Activated CD4-positive, alpha-beta T cell treated with anti-CD3 and anti-CD28 coated beads, Interleukin-2, amount 10 ng/mL, durations not matched to agents 7 days and 5 days (primary cell): ENCODE measurements around the gene BAHCC1. TPM values are rescaled to one million over a fixed set of nuclear protein-coding genes. Genes with fewer than 3 reads are reported as not detected.
"Not testable (repeated sequence)": the region's sequence is repeated elsewhere in the genome, so short reads cannot be mapped to it uniquely, and the experiment has no call there.

ENCODE experiments used
- CTCF ChIA-PET: fragments of 350-600 bp; sonication (Branson Sonifier 250); formaldehyde crosslinking; loops from one replicate; lab custom pipeline; 2021; ENCODE audit warnings: antibody characterized with exemption; lab: Charles Lee
- POLR2A ChIA-PET: fragments of 350-600 bp; sonication (Branson Sonifier 250); formaldehyde crosslinking; loops from one replicate; lab custom pipeline; 2021; ENCODE audit warnings: antibody characterized with exemption; lab: Charles Lee
- DNase-seq: peaks from one replicate; pipeline ENCODE4 v3.0.0-alpha.2; 2020
- H3K27ac Mint-ChIP-seq: one replicate; pipeline ENCODE4 v1.8.0; 2021; ENCODE audit warnings: mild to moderate bottlenecking, moderate library complexity, mixed read lengths
- H3K27me3 Mint-ChIP-seq: one replicate; pipeline ENCODE4 v1.8.0; 2021; ENCODE audit warnings: mixed read lengths
- H3K36me3 Mint-ChIP-seq: one replicate; pipeline ENCODE4 v1.8.0; 2021; ENCODE audit warnings: low read depth, mixed read lengths
- H3K4me1 Mint-ChIP-seq: one replicate; pipeline ENCODE4 v1.8.0; 2021; ENCODE audit warnings: mixed read lengths
- H3K4me3 Mint-ChIP-seq: one replicate; pipeline ENCODE4 v1.8.0; 2021; ENCODE audit warnings: mild to moderate bottlenecking, moderate library complexity, mixed read lengths
- H3K9me3 Mint-ChIP-seq: one replicate; pipeline ENCODE4 v1.8.0; 2021; ENCODE audit warnings: mixed read lengths
- total RNA-seq, 2 experiments: library from RNA; stranded (reverse); gene quantifications; one replicate each; pipeline ENCODE4 v1.2.3, GENCODE V29; 2021

The BAHCC1 gene
- total RNA-seq, 2 experiments from 2014 or later = not detected

DNA sequence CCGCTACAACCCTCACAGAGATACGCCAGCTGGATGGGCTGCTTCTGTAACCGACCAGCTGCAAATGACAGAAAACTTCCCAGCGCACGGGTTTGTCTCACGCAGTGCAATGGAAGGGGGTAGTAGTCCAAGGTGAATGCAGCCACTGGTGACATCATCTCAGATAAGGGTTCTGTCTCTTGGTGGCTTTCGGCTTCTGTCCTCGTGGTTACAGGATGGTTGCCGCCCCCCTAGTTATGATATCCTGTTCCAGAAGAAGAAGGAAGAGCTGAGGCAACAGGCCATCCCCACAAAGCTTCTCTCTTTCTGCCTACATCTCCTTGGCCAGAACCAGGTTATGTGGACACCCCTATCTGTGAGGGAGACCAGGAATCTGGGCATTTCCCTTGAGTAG is 40.3 kb upstream of the BAHCC1 start:
- H3K4me3 Mint-ChIP-seq = no peak overlapping the region
- no peaks in the 10 kb centered on the region for H3K36me3 Mint-ChIP-seq
- H3K4me1 Mint-ChIP-seq = no peaks in the 10 kb centered on the region
- ChIA-PET CTCF (interaction anchor here (0.7 kb wide), 1 partner anchor 47 kb away, joined by 3 read pairs; no protein-coding TSS in a partner anchor), POLR2A (no interaction called here)
- no peak for DNase-seq
- no peak overlapping the region for H3K27ac Mint-ChIP-seq
- no peaks in the 10 kb centered on the region for H3K9me3 Mint-ChIP-seq
- peaks cover 6% of the 10 kb centered on the region for H3K27me3 Mint-ChIP-seq

DNA sequence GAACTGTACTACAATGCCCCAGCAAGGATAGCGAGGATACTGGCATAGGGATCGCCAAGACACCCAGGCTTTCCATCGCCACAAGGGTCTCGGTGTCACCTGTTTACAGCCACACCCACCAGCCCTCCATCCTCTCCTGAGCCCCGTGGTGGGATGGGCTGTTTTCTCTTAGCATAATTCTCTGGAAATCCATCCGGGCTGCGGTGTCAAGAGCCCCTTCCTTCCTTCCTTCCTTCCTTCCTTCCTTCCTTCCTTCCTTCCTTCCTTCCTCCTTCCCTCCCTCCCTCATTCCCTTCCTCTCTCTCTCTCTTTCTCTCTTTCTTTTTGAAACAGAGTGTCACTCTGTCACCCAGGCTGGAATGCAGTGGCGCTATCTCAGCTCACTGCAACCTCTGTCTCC is 36.0 kb upstream of the BAHCC1 start:
- peaks cover 24% of the 10 kb centered on the region for H3K27me3 Mint-ChIP-seq
- no peaks in the 10 kb centered on the region for H3K9me3 Mint-ChIP-seq
- no peaks in the 10 kb centered on the region for H3K4me1 Mint-ChIP-seq
- DNase-seq = no peak
- POLR2A ChIA-PET = no interaction called here
- no peaks in the 10 kb centered on the region for H3K36me3 Mint-ChIP-seq
- CTCF ChIA-PET = no interaction called here
- no peak overlapping the region for H3K27ac Mint-ChIP-seq
- H3K4me3 Mint-ChIP-seq = no peak overlapping the region

DNA sequence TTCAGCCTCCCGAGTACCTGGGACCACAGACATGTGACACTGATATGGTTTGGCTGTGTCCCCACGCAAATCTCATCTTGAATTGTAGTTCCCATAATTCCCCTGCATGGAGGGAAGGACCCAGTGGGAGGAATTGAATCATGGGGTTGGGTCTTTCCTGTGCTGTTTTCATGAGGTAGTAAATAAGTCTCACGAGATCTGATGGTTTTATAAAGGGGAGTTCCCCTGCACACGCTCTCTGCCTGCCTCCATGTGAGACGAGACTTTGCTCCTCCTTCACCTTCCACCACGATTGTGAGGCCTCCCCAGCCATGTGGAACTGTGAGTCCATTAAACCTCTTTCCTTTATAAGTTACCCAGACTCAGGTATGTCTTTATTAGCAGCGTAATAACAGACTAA is 33.3 kb upstream of the BAHCC1 start:
- DNase-seq, POLR2A ChIA-PET, H3K27ac Mint-ChIP-seq, H3K4me3 Mint-ChIP-seq, H3K9me3 Mint-ChIP-seq, H3K36me3 Mint-ChIP-seq, CTCF ChIA-PET: not testable (repeated sequence)
- peaks cover 44% of the 10 kb centered on the region for H3K27me3 Mint-ChIP-seq
- peaks cover 14% of the 10 kb centered on the region for H3K4me1 Mint-ChIP-seq

DNA sequence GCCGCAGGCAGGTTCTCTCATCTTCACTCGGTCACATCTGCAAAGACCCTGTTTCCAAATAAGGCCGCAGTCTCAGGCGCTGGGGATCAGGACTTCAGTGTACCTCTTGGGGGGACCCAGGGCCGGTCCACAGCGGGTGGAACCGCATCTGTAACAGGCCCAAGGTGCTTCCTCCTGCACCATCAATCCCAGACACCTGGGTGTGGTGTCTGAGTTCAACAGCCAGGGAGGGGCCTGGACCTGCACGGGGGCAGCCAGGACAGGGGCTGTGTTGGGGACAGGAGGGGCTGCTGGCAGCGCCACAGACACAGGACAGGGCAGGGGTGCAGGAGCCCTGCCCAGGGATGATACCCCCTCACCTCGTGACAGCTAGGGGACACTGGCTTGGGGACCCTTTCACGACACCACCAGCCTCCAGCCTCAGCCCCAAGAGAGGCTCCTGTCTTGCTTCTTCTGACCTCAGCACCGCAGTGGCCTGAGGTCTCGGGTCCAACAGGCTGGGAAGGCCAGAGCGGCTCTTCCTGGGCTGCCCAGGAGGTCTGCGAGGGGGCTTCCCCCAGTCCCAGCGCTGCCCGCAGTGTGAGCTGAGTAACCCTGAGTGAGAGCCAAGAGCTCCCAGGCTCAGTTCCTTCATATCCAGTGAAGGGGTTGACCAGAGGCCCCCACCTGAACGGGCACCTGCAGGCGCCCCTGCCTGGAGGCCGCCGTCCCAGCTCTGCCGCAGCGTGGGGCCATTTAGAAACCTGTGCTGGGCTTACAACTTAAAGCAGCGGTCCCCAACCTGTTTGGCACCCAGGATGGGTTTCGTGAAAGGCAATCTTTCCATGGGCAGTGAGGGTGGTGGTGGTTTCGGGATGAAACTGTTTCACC is 30.7 kb upstream of the BAHCC1 start:
- Mint-ChIP-seq H3K9me3 (no peaks in the 10 kb centered on the region), H3K36me3 (no peaks in the 10 kb centered on the region), H3K27ac (no peak overlapping the region), H3K4me1 (peaks cover 14% of the 10 kb centered on the region), H3K27me3 (peaks cover 42% of the 10 kb centered on the region), H3K4me3 (no peak overlapping the region)
- POLR2A ChIA-PET = no interaction called here
- CTCF ChIA-PET = no interaction called here
- DNase-seq = no peak

DNA sequence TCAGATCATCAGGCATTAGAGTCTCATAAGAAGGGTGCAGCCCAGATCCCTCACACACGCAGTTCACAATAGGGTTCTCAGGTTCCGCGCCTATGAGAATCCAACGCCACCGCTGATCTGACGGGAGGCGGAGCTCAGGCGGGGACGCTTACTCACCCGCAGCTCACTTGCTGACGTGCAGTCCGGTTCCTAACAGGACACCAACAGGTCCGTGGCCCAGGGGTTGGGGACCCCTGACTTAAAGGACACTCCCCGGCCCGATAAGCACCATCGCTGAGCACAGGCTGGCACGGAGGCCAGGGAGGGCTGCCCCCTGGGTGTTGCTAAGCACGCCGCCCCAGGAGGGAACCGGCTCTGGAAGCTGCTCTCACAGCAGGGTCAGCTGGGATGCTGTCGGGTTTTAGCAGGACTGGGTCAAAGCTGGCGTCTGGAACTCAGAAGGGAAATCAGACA is 30.1 kb upstream of the BAHCC1 start:
- peaks cover 39% of the 10 kb centered on the region for H3K27me3 Mint-ChIP-seq
- CTCF ChIA-PET = no interaction called here

DNA sequence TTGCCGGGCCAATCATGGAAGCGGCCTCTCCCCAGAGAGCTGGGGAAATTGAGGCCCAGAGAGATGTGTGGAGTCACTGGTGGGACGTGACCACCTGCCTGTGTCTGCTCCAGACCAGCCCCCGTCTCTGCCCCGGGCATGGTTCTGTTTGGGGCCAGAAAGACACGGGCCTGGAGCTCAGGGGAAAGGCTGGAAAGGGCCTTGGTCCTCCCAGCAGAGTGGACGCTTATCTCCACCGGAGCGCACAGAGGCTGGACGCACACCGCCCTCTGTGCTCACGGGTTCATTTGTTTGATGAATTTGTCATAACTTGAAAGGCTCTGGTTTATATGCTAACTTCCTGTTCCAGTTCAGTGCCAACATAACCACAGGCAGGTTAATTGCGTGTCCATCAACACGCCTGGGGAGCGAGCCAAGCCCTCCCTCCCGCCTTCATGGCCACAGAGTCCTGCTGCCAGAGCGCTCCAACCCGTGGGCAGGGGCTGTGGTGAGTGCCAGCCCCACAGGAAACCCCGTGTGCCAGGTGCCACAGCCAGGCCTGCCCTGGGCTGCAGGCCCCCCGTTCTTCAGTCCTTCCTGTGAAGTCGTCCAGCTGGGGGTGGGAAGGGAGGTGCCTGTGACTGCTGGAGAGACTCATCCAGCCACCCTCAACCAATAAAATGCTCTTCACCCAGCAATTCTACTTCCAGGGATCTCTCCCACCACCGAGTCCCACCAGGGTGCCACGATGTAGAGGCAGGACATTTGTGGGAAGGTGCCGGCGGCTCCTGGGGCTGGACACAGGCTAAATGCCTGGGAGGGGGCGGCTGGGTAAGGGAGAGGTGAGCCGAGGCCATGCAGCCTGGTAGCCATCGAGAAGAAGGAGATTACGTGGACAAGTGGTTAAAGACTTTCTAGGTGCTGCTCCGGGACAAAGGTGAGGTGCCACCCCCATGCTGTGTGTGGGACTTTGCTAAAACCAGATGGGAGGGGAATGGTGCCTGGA is 29.4 kb upstream of the BAHCC1 start:
- H3K27ac Mint-ChIP-seq = no peak overlapping the region
- no peak overlapping the region for H3K4me3 Mint-ChIP-seq
- peaks cover 14% of the 10 kb centered on the region for H3K4me1 Mint-ChIP-seq
- CTCF ChIA-PET = no interaction called here
- POLR2A ChIA-PET = no interaction called here
- H3K27me3 Mint-ChIP-seq = peaks cover 35% of the 10 kb centered on the region
- DNase-seq = no peak
- no peaks in the 10 kb centered on the region for H3K9me3 Mint-ChIP-seq
- H3K36me3 Mint-ChIP-seq = no peaks in the 10 kb centered on the region

More for the DNA sequence above, 30.1 kb upstream of the BAHCC1 start:
- no peak overlapping the region for H3K4me3 Mint-ChIP-seq
- H3K36me3 Mint-ChIP-seq = no peaks in the 10 kb centered on the region
- POLR2A ChIA-PET = no interaction called here
- no peak for DNase-seq
- H3K9me3 Mint-ChIP-seq = no peaks in the 10 kb centered on the region
- H3K27ac Mint-ChIP-seq = no peak overlapping the region
- peaks cover 14% of the 10 kb centered on the region for H3K4me1 Mint-ChIP-seq

DNA sequence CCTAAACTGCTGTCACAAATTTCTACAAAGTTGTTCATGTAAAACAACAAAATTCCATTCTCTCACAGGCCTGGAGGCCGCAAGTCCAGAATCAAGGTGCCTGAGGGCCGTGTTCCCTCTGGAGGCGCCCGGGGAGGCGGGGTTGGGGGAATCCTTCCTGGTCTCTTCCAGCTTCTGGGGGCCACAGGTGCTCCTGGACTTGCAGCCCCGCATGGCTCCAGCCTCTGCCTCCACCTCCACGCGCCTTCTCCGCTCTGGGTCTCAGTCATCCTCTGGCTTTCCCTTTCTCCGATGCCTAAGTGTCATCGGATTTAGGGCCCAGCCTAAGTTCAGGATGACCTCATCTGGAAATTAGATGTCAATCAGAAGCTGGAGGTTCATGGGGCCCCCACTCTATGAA is 28.6 kb upstream of the BAHCC1 start:
- Mint-ChIP-seq H3K27me3 (peaks cover 35% of the 10 kb centered on the region), H3K36me3 (no peaks in the 10 kb centered on the region), H3K9me3 (no peaks in the 10 kb centered on the region), H3K4me3 (no peak overlapping the region), H3K27ac (no peak overlapping the region), H3K4me1 (peaks cover 14% of the 10 kb centered on the region)
- CTCF ChIA-PET = no interaction called here
- no peak for DNase-seq
- POLR2A ChIA-PET = no interaction called here

DNA sequence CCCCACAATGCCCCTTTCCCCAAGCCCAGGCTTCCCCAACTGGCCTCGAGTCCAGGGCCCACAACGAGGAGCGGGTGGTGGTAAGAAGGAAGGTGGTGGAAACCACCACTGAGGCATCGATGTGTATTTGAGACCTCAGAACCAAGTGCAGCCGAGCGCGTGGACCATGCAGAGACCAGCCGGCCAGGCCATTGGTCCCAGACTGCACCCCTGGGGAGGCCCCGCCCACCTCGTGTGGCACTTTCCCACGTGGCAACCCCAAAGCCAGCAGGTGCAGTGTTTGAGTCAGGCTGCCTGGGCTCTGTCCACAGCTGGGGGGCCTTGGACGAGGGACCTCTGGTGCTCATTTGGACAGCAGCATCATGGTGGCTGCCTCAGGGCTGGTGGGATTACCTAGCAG is 28.1 kb upstream of the BAHCC1 start:
- DNase-seq = no peak
- Mint-ChIP-seq H3K9me3 (no peaks in the 10 kb centered on the region), H3K36me3 (no peaks in the 10 kb centered on the region), H3K4me3 (no peak overlapping the region), H3K27me3 (peaks cover 31% of the 10 kb centered on the region), H3K27ac (no peak overlapping the region), H3K4me1 (peaks cover 14% of the 10 kb centered on the region)
- POLR2A ChIA-PET = no interaction called here
- CTCF ChIA-PET = no interaction called here

DNA sequence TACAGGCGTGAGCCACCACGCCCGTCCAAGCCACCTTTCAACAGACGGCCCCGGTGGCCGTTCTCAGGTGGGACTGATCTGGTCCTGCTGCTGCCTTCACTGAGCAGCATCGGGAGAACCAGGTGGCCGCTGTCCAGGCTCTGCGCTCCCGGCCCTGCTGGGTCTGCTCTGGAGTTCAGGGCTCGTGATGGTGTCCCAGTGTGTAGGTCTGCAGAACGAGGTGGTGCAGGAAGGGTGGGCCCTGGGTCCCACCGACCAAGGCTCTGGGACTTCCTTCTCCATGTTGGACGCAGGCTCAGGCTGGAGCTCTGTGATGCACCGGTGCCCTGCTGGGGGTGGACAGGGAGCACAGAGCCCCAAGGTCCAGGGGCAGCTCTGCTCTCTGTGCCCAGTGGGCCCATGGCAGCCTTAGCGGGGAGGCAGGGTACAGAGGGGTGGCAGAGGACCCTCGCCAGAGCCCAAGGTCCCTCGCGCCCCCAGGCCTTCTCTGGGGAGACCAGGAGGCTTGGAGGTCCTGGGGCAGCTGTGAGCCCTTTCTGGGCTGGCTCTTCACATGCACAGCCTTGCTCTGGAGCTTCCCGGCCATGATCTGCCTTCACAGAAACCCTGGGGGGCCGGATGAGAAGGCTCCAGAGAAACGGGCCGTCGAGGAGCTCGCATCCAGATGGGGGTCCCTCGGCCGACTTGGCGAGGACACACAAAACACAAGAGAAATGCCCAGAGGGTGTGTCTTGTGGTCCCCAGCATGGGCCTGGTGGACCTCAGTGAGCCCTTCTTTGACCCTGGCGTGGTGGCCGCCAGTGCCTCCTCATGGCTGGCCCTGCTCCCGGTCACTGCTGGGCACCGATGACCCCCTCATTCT is 26.9 kb upstream of the BAHCC1 start:
- Mint-ChIP-seq H3K4me1 (peaks cover 14% of the 10 kb centered on the region), H3K4me3 (no peak overlapping the region), H3K27me3 (peaks cover 24% of the 10 kb centered on the region), H3K27ac (no peak overlapping the region), H3K9me3 (no peaks in the 10 kb centered on the region), H3K36me3 (no peaks in the 10 kb centered on the region)
- ChIA-PET POLR2A (no interaction called here), CTCF (interaction anchor here (1.2 kb wide), 1 partner anchor 116 kb away, joined by 3 read pairs; no protein-coding TSS in a partner anchor)
- DNase-seq = no peak

DNA sequence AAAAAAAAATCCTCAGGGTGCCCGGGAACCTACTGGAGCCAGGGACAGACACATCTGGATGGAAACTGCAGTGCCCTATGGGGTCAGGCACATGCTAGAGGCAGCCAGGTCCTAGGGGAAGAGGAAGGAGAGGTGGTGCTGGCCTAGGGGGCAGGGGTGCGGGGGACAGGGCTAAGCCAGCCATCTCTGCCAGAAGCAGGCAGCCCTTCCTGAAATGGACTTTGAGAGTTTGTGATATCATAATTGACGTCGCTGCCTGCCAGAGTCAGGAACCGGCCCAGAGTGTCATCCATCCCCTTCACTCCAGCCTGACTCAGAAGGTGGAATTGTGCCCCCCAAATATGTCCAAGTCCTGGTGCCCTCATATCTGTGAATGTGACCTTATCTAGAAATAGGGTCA is 25.0 kb upstream of the BAHCC1 start:
- DNase-seq = no peak
- Mint-ChIP-seq H3K27ac (no peak overlapping the region), H3K4me3 (no peak overlapping the region), H3K36me3 (no peaks in the 10 kb centered on the region), H3K4me1 (peaks cover 10% of the 10 kb centered on the region), H3K9me3 (no peaks in the 10 kb centered on the region), H3K27me3 (peaks cover 14% of the 10 kb centered on the region)
- CTCF ChIA-PET = no interaction called here
- POLR2A ChIA-PET = no interaction called here

DNA sequence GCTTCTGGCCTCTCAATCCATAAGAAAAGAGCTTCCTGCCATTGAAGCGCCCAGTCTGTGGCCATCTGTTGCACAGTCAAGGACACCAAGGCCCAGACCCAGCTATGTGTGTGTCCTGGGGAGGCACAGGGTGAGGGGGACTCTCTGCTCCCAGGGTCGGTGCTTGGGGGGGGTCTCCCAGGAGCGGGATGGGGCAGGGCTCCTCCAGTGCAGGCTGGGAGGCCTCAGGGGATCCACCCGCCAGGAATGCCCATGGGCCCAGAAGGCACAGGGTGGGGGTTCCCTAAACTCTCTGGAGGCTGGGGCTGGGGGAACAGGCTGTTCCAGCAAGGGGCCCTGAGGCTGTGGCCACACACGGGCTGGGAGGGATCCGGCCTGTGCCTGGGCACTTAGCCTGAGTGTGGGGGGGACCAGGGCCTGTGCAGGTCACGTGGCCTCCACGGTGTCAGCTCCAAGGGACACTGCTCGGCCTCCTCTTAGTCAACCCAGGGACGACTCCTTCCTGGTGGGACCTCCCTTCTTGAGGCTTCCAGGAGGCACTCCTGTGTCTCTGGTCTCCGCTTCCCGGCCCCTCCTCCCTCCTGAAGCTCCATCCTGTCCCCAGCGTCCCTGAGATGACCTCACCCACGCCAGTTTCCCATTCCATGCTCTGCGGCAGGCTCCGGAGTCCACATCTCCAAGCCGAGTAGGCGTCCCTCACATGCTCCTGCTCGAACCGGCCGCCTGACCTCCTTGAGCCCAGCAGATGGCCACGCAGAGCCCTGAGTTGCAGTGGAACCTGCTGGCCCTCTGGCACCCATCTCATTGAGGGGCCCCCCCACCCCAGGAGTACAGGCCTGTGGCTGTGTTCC is 23.1 kb upstream of the BAHCC1 start:
- no peaks in the 10 kb centered on the region for H3K27me3 Mint-ChIP-seq
- H3K27ac Mint-ChIP-seq = no peak overlapping the region
- no peak for DNase-seq
- H3K36me3 Mint-ChIP-seq = no peaks in the 10 kb centered on the region
- POLR2A ChIA-PET = no interaction called here
- H3K4me1 Mint-ChIP-seq = no peaks in the 10 kb centered on the region
- no peak overlapping the region for H3K4me3 Mint-ChIP-seq
- no peaks in the 10 kb centered on the region for H3K9me3 Mint-ChIP-seq
- CTCF ChIA-PET = interaction anchor here (0.6 kb wide), 1 partner anchor 21 kb away, joined by 3 read pairs; no protein-coding TSS in a partner anchor
